Measurements from ENCODE around the gene SYT2.
A peak's percentile ranks its signal among the peaks of the same experiment; 100 is the strongest.
"Not testable (repeated sequence)": the region's sequence is repeated elsewhere in the genome, so short reads cannot be mapped to it uniquely, and the experiment has no call there.

The SYT2 gene

DNA sequence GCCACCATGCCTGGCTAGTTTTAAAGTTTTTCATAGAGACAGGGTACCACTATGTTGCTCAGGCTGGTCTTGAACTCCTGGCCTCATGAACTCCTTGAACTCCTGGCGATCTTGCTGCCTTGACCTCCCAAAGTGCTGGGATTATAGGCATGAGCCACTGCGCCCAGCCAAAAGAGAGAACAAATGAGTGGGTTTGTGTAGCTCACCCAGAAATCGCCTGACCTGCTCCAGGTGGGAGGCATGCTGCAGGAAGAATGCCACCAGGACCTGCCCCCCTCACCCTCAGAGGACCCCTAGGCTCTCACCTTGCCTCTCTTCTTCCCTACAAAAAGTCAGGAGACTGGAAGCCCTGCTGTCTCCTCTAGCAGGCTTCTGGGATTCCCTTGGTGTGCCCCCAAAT lies 88.8 kb downstream of the SYT2 start:
- no peak for DNase-seq

DNA sequence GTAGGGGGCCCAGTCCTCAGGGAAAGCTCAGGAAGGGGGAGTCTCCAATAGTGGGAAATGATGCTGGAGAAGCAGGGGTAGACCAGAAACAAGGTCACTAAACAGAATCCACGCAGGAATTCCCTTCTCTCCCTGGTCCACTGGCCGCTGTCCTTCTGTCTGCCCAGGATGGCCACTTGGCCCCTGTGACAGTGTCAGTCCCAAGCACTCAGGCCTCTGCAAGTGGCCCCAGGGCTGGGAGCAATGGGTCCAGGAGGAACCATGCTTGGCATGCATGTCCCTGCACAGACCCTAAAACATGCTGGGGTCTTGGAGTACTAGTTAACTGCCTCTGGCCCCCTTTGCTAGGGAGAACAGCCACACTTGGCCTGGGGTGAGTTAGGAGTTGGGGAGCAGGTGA lies 90.2 kb downstream of the SYT2 start:
- DNase-seq: not testable (repeated sequence)

DNA sequence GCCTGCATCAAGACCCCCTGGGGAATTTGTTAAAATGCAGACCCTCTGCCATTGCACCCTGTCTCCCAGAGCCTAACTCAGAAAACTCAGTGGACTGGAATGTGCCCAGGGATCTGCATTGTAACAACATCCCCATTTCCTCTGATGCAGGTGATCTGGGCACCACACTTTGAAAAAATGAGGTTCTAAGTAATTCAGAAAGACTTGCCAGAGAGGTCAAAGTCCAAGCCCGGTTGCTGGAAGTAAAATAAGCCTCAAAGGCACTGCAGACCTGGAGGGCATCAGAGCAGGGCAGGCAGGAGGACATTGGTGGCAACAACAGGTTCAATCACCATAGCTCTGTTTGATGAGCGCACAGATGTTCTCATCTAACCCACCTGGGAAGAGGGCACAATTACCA lies 90.7 kb downstream of the SYT2 start:
- no peak for DNase-seq

DNA sequence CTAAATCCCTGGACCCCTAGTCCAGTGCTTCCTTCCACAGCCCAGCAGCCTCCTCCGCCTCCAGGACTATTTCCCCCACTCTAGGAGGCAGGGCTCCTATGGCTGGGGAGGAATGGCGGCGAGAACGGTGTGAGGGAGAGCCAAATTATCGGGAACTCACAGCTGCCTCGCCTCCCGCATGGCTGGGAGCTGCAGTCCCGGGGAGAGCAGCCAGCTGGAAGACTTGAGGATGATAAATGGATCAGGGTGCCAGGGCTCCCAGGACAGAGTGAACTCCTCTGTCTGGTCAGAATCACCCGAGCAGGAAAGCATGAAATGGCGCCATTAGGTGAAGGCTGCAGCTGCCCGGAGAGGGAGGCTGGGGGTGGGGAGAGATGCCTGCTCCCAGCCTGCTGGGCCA lies 91.2 kb downstream of the SYT2 start:
- not testable (repeated sequence) for DNase-seq

DNA sequence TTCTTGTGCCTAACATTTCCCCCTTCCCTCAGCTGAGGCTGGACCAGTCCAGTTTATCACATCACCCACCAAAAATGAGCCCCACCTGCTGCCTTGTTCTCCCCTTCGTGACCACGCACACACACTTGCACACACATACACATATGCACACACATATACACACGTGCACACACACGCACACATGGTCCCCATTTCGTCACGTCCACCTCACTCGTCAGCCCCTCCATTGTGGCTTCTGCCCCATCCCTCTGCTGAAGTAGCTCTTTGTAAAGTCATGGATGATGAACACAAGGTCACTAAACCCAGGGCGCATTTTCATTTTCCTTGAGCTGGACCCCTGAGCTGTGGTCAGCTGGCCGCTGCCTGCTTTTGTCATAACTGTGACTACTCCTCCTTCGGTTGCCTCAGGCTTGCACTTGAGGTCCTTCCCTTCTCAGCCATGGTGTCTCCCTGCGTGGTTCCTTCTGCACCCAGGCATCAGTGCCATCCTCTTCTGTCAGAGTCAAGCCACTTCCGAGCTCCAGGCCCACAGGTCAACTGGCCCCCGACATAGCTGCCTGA lies 93.8 kb downstream of the SYT2 start:
- DNase-seq: no peak

DNA sequence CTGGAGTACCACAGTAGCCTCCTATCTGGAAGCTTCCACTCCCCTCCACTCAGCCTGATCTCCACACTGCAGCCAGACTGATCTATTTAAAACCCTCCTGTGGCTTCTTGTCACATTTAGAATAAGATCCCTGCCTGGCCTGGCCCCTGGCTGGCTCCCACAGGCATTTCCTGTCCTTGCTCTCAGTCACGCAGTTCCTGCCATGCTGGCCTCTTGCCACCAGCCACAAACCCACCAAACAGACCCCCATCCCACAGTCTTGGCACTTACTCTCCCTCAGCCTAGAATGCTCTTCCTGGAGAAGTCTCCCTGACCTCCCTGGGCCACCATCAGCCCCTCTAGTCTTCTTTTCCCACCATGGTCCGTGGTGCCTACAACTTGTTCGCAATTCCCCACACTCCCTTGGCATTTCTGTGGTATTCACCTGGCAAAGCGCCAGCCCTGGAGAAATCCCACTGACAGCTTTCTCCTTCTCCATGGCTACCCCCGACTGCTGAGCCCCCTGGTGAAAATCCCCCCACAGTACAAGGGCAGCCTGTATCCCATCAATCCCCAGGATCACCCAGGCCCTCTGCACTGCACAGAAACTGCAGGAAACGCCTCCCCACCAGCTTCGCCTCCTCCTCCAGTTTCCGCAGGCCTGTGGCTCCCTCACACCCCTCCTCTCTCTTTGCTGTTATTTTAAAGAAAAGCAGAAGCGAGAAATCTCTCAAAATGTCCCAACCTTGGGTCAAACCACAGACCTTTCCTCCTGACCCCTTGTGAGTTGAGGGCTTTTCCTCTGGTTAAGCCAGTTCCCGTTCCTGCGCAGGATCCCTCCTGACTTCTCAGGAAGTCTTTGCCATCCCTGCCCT lies 94.5 kb downstream of the SYT2 start:
- no peak for DNase-seq

DNA sequence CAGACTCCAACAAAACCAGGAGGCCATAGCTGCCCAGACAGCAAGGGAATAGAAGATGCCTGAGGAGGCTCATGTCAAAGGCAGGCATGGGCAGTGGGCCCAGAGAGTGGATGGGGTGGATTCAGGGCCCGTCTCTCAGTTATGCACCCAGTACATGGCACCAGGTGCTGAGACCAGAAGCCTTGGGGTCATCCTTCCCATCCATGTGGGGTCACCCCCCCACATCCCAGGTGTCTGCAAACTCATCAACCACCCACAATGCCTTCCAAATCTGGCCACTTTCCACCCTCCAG lies 95.1 kb downstream of the SYT2 start:
- DNase-seq: not testable (repeated sequence)

DNA sequence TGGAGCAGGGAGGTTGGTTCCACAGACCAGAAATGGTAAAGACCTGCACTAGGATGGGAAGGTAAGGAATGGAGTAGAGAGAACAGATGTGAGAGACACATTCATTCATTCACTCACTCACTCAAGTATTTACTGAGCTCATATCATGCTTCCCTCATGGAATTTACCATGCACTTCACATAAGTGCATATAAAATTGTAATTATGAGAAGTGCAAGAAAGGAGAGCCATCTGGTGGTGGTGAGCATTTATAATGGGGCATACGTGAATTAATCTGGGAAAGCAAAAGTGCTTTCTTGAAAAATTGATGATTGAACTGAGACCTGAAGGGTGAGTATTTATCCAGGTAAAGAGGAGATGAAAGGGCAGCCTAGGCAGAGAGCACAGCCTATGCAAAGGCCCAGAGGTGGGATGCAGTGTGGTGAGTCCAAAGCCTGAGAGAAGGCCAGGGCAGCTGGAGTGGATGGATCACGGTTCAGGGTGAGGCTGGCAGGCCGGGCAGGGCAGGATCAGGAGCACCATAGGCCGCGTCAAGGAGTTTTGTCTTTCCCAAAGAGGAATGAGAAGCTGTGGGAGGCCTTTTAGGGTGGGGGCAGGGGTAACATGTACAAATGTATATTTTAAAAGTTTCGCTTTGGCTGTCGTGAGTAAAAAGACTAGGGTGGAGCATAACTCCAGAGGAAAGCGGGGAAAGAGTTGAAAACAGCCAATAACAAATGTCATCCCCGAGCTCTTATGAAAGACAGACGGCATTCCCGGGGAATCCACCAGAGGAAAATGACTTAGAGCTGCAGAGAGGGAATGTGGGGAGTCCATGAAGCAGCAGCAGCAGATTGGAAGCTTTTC lies 95.7 kb downstream of the SYT2 start:
- not testable (repeated sequence) for DNase-seq

DNA sequence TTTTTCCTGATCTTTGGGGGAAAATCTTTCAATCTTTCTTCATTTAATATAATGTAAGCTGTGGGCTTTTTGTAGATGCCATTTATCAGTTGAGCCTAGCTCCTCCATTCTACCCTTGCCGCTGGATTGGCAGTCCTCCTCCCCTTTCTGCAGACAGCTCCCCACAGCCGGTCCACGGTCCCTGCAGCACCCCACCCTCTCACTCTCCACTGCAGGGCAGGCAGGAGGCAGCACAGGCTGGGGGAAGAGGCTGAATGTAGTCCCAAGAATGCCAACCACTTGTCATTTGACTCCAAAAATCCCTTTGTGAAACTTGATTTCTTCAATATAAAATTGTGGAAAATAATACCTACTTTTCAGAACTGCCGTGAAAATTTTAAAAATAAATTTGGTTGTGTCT lies 96.7 kb downstream of the SYT2 start:
- DNase-seq: no peak

DNA sequence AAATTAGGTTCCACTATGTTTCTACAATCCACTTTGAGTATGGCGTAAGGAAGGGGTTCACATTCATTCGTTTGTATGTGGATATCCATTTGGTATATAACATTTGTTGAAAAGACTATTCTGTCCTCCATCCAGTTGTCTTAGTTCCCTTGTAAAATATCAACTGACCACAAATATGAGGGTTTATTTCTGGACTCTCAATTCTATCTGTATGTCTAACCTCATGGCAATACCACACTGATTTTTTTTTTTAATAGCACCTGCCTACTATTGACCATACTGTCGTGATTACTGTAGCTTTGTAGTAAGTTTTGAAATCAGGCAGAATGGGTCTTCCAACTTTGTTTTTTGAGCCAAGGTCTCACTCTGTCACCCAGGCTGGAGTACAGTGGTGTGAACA lies 98.2 kb downstream of the SYT2 start:
- not testable (repeated sequence) for DNase-seq

DNA sequence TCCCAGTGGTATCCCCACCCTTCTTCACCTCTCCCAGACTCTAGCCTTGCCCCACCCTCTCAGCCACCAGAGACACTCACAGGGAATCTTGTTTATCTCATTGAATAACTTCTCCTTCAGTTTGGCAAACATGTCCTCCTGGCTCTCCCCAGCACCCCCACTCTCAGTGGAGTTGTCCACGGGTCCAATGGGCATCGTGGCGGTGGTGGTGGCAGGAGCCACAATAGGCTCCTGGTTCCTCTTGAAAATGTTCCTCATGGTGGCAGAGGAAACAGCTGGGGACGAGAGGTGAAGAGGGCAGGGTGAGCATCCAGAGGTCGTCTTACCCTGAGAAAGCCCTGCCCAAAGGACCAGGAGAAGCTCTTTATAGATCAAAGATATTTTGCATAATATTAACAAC lies 104.7 kb downstream of the SYT2 start:
- DNase-seq: no peak

DNA sequence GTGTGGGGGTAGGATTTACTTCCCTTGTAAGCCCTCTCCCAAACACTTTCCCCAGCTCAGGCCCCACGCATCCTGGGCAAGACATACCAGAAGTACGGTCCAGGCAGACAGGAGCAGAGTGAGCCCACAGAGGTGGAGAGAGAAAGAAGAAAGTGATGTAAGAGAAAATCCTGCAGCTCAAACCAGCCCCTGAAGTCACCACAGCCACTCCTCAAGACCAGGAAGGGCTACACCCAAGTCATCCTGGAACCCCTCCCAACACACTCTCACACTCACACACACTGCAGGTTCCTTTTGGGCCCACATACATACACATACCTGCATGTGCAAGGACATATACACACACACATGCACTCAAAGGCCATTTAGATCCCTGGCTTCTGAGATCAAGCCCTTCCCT lies 106.8 kb downstream of the SYT2 start:
- DNase-seq: no peak

DNA sequence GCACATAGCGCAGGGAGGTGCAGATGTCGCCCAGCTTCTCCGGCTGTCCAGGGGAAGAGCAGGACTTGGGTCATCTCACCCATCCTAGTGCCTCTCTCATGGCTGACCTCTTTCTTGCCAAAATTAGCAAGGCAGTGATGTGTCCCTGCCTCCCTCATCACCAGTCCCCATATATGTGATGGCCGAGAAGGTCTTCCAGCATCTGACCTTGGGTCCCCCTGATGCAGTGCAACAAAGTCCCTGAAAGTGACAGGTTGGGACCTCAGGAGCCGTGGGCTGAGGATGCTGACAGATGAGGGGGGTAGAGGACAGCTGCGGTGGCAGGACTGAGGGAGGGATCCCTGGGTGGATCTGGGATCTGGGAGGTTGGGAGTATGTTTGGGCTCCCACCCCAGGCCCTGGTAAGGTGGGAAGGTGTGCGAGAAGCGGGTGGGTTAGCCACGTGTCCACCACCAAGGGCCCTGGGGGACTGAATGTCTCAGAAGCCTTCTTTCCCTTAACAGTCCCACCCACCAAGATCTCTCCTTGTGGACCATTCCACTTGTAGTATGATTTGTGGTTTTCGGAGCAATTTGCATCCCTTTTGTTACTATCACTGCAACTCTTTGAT lies 109.7 kb downstream of the SYT2 start:
- DNase-seq: no peak

DNA sequence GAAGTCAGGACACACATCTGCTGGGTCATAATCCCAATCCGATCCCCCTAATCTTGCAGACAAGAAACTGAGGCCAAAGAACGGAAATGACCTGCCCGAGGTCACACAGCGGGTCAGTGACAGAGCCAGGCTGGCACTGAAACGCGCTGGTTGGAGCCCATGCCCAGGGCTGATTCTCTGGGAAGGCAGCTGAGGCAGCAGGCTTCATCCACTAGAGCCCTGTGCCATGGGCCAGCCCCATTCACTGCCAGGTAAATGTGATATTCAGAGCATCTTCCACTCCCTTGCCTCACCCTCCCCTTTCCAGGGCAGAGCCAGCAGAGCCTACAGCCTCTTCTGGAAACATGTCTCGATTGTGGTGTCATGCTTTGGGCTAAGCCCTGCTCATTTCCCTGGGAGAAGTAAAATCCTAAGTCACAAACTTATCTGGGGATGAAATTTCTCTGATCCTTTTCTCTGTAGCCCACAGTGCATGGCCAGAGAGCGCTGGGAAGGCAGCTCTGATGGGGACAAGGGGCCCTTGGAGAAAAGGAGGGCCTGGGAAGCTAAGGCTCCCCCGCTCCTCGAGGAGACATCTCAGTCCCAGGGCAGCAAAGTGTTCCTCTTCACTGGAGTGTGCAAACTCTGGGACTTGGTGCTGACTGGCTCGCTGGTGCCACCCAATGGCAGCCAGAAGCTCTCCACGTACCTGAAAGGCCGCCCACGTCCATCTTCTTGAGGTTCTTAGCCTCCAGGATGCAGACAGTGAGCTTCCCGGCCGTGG lies 110.4 kb downstream of the SYT2 start:
- peak; percentile 26 to 28 for DNase-seq

DNA sequence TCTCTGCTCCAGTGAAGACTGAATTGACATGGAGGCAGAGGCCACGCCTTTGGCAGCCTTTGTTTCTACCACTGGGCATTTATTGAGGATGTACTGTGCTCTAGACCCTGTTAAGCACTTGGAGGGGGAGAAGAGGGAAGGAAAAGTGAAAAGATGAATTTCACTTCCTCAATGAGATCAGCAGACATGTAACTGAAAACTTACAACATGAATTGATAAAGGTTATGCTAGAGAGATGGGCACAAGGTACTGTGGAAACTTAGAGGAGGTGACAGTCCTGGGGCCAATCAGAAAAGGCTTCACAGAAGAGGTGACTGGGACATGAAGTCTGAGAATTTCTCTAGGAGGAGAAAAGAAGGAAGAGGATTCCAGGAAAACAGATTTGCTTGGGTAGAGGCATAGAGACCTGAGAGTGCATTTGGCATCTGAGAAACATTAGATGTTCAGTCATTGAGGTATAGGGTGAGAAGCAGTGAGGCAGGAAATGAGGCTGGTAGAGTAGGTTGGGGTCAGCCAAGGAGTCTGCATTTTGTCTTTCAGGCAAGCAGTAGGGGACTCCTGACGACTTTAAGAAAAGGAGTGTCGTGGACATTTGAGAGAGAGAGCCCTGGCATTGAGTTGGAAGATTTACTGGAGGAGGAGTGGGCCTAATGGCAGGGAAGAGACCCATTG lies 113.0 kb downstream of the SYT2 start:
- DNase-seq: no peak

DNA sequence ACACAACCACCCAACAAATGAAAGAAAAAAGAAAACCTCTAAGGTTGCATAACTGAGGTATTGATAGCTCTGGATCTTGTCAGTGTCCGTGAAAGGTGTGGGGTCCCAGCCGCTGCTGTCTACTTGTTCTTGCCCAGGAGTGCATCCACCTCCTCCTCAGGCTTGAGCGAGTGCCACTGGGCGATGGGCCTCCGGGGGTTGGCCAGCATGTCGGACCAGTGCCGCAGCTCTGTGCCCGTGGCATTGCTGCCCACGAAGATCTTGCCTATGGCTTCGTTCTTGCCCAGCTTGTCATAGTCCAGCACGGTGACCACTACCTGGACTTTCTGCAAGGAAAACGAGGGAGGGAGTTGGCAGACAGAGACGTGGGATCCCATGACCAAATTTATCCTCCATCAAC lies 113.6 kb downstream of the SYT2 start:
- DNase-seq: no peak

DNA sequence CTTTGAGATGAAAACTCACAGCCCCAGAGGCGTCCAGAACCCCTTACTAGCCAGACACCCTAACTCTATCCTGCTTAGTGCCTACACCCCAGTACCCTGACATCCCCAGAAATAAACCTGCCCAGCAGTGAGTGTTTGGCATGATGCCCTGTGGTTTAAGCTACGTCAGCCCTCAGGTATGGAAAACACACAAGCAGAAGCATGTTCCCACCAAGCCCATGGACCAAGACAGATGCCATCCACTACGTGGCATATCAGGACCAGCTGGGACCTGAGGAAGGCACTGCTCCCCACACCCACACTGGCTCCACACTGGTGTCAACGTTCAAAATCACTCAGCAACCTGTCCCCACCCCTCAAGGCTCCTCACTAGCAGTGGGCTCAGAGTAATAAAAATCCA lies 116.4 kb downstream of the SYT2 start:
- DNase-seq: no peak

DNA sequence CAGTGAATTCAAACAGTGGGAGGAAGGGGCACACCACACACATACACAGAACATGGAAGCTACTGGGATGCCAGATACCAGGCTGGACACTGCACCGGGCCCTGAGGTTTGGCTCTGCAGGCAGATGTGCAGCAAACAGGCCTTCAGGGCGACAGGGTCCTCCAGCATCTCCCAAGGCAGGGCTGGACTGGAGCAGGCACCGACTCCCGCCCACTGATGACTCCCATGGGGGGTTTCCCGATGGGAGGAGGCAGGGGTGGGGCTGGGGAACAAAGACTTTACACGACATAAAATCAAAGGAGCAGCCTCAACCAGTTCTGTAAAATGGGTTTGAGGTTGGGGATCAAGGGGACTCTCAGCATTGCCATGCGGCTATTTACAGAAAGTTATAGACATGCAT lies 118.1 kb downstream of the SYT2 start:
- DNase-seq: no peak

DNA sequence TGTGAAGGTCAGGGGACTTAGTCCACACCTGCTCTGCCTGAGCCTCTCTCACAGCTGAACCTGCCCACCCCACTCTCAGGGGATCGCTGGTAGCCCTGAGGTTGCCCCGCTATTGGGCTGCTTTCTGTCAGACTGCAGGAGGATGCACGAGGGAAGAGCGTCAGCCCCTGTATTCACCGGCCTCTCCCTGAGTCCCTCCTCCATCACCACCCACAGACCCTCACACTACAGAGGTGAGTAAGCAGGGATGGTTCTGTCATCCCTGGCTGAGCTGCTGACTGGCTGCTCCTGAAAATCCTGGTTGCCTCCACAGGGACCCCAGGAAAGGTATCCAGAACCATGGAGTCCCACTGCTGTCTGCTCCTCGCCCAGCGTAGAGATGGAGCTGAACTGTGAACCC lies 118.7 kb downstream of the SYT2 start:
- no peak for DNase-seq

DNA sequence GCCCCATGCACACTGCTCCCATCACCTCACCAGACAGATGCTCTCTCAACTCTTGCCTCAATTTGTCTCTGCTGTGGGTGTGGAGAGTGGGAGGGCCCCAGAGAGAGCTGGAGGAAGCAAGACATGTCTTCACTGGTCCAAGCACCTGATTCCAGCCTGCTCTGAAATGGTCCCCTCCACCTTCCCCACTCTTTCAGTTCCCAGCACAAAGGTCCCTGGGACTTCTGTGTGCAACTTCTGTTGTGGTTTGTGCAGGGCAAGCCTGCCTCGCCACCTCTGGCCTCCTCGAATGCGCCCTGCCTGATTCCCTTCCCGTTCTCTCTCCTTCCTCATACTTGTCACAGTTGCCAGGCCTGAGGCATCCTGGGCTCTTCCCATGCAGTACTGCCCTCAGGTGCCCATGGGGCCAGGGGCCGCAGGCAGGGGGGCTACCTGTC lies 119.3 kb downstream of the SYT2 start:
- no peak for DNase-seq

DNA sequence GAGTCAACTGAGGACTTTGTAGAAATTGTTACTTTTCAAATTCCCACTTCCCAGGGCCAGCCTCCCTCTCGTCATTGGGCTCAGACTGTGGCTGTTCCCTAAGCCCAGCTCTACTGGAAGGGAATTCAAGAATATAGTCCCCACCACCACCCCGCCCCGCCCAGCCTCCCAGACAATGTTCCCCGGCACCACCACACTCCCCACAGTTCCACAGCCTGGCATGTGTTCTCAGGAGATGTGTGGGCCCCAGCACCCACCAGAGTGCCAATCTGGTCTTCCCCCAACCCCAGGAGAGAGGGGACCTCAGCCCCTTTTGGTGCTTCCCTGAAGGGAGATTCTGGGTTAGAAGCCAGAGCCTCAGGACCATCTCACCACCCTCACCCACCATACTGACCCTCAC lies 120.1 kb downstream of the SYT2 start:
- DNase-seq: no peak
